Fibroblast of lung (primary cell): Measurements from ENCODE around the gene SCMH1. TPM values are rescaled to one million over a fixed set of nuclear protein-coding genes. Genes with fewer than 3 reads are reported as not detected.

ENCODE experiments used
- DNase-seq, 2 donors: peaks; one replicate each; pipeline versions ENCODE4 v3.0.0 to v3.0.0-alpha.2; 2010; ENCODE audit warnings: low read depth in 2 of 2
- H2AFZ ChIP-seq: 2 replicates; pipeline ENCODE4 v1.5.1; 2012; ENCODE audit warnings: low read length, control low read depth, inconsistent platforms
- H3K27ac ChIP-seq: 2 replicates; pipeline ENCODE4 v1.5.1; 2011; ENCODE audit warnings: low read length, control low read depth; ENCODE audit not compliant: insufficient read depth
- H3K27me3 ChIP-seq: 2 replicates; pipeline ENCODE4 v1.5.1; 2011; ENCODE audit warnings: mild to moderate bottlenecking, low read length; ENCODE audit not compliant: control insufficient read depth, insufficient read depth
- H3K36me3 ChIP-seq: 2 replicates; pipeline ENCODE4 v1.5.1; 2011; ENCODE audit warnings: low read length; ENCODE audit not compliant: control insufficient read depth, insufficient read depth
- H3K4me1 ChIP-seq: 2 replicates; pipeline ENCODE4 v1.5.1; 2011; ENCODE audit warnings: low read length; ENCODE audit not compliant: control insufficient read depth, insufficient read depth; ENCODE audit errors: extremely low read depth
- H3K4me2 ChIP-seq: 2 replicates; pipeline ENCODE4 v1.5.1; 2011; ENCODE audit warnings: low read length, control low read depth; ENCODE audit not compliant: insufficient read depth; ENCODE audit errors: extremely low read depth
- H3K4me3 ChIP-seq, 4 experiments: fragments of 200-600 bp in 1 of 4; sonication (generic) in 1 of 4; replicated peaks in 1 of 4; 2 replicates each; pipeline ENCODE4 v1.5.1; 2011 to 2016; ENCODE audit warnings: low read length in 4 of 4, low read depth in 3 of 4, mild to moderate bottlenecking in 3 of 4, control low read depth in 2 of 4, inconsistent platforms in 1 of 4, mixed read lengths in 1 of 4; ENCODE audit not compliant: insufficient read depth in 1 of 4; ENCODE audit errors: control extremely low read depth in 1 of 4
- H3K79me2 ChIP-seq: 2 replicates; pipeline ENCODE4 v1.5.1; 2012; ENCODE audit warnings: mild to moderate bottlenecking, low read length, inconsistent platforms; ENCODE audit not compliant: control insufficient read depth, insufficient read depth
- H3K9ac ChIP-seq: 2 replicates; pipeline ENCODE4 v1.5.1; 2011; ENCODE audit warnings: mild to moderate bottlenecking, low read length, control low read depth; ENCODE audit not compliant: insufficient read depth
- H3K9me3 ChIP-seq: 2 replicates; pipeline ENCODE4 v1.5.1; 2012; ENCODE audit warnings: low read depth, low read length; ENCODE audit not compliant: control insufficient read depth, insufficient read depth
- H4K20me1 ChIP-seq: 2 replicates; pipeline ENCODE4 v1.5.1; 2011; ENCODE audit warnings: low read length; ENCODE audit not compliant: control insufficient read depth, insufficient read depth; ENCODE audit errors: extremely low read depth
- EZH2 ChIP-seq: IDR thresholded peaks from 2 replicates; pipeline ENCODE4 v1.5.1; 2012; ENCODE audit warnings: low read length, control low read depth, mild to moderate bottlenecking; ENCODE audit errors: missing control alignments
- polyA plus RNA-seq, 2 donors: library from polyadenylated mRNA; depleted of rRNA in 1 of 2; stranded (reverse) in 1 of 2; unstranded in 1 of 2; fragments of >200 nt; gene quantifications; 2 replicates each; pipeline ENCODE4 v1.2.1, GENCODE V29; 2011 to 2012; ENCODE audit warnings: missing spikeins in 1 of 2
- total RNA-seq: library from RNA; depleted of rRNA; stranded (reverse); fragments of >200 nt; gene quantifications from 2 replicates; pipeline ENCODE4 v1.2.1, GENCODE V29; 2014
- TF ChIP-seq, protein P1 (sequence below), 2 donors: IDR thresholded peaks in 1 of 2; conservative IDR thresholded peaks in 1 of 2; 1 replicate in 1 of 2; 2 replicates in 1 of 2; pipeline ENCODE4 v1.5.1; 2011 to 2012; ENCODE audit warnings: low read length in 2 of 2, control low read depth in 1 of 2, inconsistent platforms in 1 of 2, low read depth in 1 of 2, mild to moderate bottlenecking in 1 of 2

Gene SCMH1
- total and polyA plus RNA-seq, 2 donors (not counting 1 experiment from before 2014, with no cell fraction given) = 20.8 to 24.8 TPM

GRCh38 chr1:40980068-40980452, 262.0 kb downstream of the SCMH1 start:
- H3K4me1 ChIP-seq = peaks cover 14% of the 10 kb centered on the region
- H3K36me3 ChIP-seq = no peaks in the 10 kb centered on the region
- H3K79me2 ChIP-seq = peaks cover 40% of the 10 kb centered on the region
- no peak overlapping the region for H2AFZ ChIP-seq
- peak overlapping the region; percentile 55 to 83 (median 66) for H3K4me3 ChIP-seq
- TF ChIP-seq, protein P1, sequence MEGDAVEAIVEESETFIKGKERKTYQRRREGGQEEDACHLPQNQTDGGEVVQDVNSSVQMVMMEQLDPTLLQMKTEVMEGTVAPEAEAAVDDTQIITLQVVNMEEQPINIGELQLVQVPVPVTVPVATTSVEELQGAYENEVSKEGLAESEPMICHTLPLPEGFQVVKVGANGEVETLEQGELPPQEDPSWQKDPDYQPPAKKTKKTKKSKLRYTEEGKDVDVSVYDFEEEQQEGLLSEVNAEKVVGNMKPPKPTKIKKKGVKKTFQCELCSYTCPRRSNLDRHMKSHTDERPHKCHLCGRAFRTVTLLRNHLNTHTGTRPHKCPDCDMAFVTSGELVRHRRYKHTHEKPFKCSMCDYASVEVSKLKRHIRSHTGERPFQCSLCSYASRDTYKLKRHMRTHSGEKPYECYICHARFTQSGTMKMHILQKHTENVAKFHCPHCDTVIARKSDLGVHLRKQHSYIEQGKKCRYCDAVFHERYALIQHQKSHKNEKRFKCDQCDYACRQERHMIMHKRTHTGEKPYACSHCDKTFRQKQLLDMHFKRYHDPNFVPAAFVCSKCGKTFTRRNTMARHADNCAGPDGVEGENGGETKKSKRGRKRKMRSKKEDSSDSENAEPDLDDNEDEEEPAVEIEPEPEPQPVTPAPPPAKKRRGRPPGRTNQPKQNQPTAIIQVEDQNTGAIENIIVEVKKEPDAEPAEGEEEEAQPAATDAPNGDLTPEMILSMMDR (conservative IDR thresholded peaks at IDR 0.05 in 1 of 2, IDR thresholded peaks at IDR 0.05 in 1 of 2; ENCODE audit: low read depth in 1 of 2, low read length in 2 of 2) = no peak
- TF ChIP-seq EZH2 = no peak
- peak overlapping the region; percentile 98 for H3K4me2 ChIP-seq
- no peak for DNase-seq
- H3K9ac ChIP-seq = peak overlapping the region; percentile 82
- H4K20me1 ChIP-seq = no peaks in the 10 kb centered on the region
- H3K27ac ChIP-seq = peak overlapping the region; percentile 75
- H3K27me3 ChIP-seq = no peaks in the 10 kb centered on the region
- H3K9me3 ChIP-seq = no peaks in the 10 kb centered on the region

DNA sequence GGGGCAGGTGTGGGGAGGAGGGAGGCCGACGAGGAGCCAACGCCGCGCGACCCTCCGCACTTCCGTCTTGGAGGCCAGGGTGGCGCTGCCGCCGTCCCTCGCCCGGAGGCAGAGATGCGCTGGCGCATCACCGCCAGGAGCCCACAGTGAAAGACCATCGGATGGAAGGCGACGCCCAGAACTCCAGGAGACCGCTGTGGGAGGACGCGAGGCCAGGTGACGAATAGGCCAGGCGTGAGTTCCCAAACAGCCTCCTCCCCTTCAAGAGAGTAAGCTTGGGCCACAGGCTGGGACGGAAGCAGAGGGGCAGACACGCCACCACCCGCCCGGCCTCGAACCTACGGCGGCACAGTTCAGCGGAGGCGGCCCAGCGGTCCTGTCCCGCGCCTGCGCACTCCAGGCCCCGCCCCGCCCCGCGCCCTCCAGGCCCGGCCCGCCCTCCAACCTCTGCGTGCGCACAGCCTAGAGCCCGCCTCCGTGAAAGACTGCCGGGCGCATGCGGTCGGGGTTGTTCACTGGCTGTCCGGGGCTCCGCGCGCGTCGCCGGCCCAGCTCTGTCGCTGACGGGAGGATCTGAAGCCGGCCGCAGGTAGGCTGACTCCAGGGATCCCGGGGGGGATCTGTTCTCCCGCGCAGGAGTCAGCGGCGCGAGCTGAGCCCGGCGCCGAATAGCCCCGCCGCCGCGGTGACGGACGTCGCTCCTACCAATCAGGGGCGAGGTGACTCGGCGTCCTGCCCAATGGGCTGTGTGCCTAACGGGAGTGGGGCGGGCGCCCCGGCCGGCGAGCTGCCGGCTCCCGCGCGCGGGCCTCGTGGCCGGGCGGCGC, 262.7 kb downstream of the SCMH1 start, which contains the start of gene CTPS1:
Gene CTPS1 (plus strand): TSS at position 456 of the 827 bp plus-strand sequence. CDS start 3,595 bp downstream, outside the sequence.
- Histone ChIP-seq H3K36me3 (no peaks in the 10 kb centered on the region), H3K4me2 (peak within 1 kb of the TSS; percentile 98), H3K9me3 (no peaks in the 10 kb centered on the region), H3K4me1 (peaks cover 14% of the 10 kb centered on the region), H2AFZ (peak within 1 kb of the TSS; percentile 86), H3K4me3 (peak within 1 kb of the TSS; percentile 55 to 83 (median 66)), H4K20me1 (no peaks in the 10 kb centered on the region), H3K27me3 (no peaks in the 10 kb centered on the region), H3K79me2 (peaks cover 40% of the 10 kb centered on the region), H3K27ac (peak within 1 kb of the TSS; percentile 75), H3K9ac (peak within 1 kb of the TSS; percentile 82)
- peak; percentile 89 to 92 for DNase-seq
- TF ChIP-seq, protein P1 (conservative IDR thresholded peaks at IDR 0.05 in 1 of 2, IDR thresholded peaks at IDR 0.05 in 1 of 2; ENCODE audit: low read depth in 1 of 2, low read length in 2 of 2) = peak in 1 of 2 donors; percentile 22
- no peak for TF ChIP-seq EZH2

DNA sequence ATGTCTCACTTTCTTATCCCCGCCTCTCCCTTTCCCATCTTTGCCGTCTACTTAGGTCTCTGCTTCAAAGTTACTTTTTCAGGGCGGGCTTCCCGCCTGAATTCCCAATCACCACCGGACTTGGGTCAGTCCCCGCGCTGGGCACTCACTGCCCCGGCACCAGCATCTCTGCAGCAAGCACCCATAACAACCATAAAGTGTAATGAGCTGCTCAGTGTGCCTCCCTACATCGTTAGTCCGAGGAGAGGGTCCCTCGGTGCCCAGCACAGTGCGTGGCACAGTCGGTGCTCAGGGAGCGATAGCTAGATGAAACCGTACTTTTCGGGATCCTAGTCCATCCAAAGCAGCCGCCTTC, 263.2 kb downstream of the SCMH1 start:
- Histone ChIP-seq H3K4me1 (peaks cover 14% of the 10 kb centered on the region), H3K27ac (peak overlapping the region; percentile 74)

More for the DNA sequence above, 263.2 kb downstream of the SCMH1 start:
- Histone ChIP-seq H3K36me3 (no peaks in the 10 kb centered on the region), H3K4me3 (peak overlapping the region; percentile 53 to 74 (median 64)), H3K4me2 (peak overlapping the region; percentile 89), H2AFZ (peak overlapping the region; percentile 86), H4K20me1 (no peaks in the 10 kb centered on the region), H3K27me3 (no peaks in the 10 kb centered on the region), H3K9me3 (no peaks in the 10 kb centered on the region), H3K9ac (peak overlapping the region; percentile 82), H3K79me2 (peaks cover 39% of the 10 kb centered on the region)
- TF ChIP-seq, protein P1 (conservative IDR thresholded peaks at IDR 0.05 in 1 of 2, IDR thresholded peaks at IDR 0.05 in 1 of 2; ENCODE audit: low read depth in 1 of 2, low read length in 2 of 2) = no peak
- no peak for TF ChIP-seq EZH2
- no peak for DNase-seq
